ENCODE results near the gene TSC22D1.
A peak's percentile ranks its signal among the peaks of the same experiment; 100 is the strongest.
"Not testable (repeated sequence)": the region's sequence is repeated elsewhere in the genome, so short reads cannot be mapped to it uniquely, and the experiment has no call there.

Gene TSC22D1

DNA sequence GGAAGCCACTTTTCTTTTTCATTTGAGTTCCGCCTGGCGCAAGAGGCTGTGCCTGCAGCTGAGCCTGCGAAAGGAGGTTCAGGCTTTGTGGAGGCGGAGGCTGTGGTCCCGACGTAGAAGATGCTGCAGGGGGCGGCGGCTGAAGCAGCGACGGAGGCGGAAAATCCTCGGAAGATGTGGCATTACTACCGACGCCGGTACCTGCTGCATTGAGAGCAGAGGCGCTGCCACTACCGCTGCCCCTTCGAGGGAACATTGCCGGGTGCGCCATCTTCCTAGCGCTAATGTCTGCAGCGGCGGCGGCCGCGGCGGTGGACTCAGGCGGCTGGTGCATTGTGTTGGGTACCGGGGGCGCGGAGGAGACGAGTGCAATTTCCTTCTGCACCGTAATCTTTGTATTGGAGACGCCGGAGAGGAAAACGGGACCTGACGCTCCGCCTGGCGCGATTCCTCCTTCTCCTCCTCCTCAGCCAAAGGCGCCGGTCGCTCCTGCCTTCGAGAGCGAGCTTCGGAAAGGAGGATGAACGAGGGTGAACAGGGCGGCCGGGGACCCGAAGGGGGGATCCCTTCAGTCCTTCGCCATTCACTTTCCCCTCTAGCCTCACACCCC lies at the start of gene TSC22D1:
TSS of gene TSC22D1 (minus strand) at position 590 of the 610 bp plus-strand sequence. CDS start at position 334, 256 bp downstream.
- DNase-seq = peak; percentile 75

DNA sequence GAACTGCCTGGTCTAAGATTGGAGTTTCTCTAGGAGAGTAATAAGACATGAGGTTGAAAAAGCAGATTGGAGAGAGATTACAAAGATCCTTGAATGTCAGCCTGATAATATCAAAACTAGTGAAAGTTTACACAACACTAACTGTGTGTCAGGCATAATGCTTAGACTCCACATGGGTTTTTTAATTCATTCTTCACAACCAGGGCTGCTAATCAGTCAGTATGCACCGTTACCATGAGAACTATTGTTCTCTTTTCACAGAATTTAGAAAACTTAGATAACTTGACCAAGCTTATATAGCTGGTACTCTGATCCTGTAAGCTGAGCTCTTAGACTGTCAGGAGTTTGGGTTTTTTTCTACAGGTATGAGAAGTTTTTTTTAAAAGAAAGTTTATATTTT lies 46.6 kb upstream of the TSC22D1 start:
- no peak for DNase-seq

DNA sequence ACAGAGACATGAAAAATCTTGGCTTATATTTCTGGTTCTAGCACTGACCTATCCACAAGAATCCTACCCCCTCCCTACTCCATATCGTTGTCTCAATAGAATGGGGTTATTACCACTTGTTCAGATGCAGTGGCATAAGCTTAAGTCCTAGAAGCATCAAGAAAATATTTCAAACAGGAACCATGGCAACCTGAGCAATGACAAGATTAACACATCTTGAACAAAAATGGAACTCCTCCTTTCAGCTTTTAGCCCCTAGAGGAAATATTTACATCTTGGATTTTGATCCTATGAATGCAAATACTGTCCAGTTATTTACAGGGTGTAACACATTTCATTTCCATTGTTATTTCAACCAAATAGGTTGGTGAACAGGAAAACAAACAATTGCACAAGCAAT lies 46.1 kb upstream of the TSC22D1 start:
- DNase-seq = no peak

DNA sequence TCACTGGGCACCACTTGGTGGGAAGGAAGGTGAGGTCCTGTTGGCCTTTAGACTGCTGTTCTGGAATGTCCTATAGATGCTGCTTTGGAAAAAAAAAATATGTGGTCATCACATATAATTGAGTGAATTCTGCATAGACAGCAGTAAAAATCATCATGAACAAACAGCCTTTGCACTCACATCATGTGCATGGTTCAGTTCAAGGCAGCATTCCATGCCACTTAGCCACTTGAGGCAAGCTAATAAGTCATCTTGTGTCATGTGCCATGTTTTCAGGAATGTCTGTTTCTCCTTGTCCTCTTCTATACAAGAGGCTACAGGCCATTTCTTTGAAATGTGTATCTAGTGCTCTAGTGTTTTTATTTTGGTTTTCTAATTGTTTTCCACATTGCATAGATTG lies 43.9 kb upstream of the TSC22D1 start:
- no peak for DNase-seq

DNA sequence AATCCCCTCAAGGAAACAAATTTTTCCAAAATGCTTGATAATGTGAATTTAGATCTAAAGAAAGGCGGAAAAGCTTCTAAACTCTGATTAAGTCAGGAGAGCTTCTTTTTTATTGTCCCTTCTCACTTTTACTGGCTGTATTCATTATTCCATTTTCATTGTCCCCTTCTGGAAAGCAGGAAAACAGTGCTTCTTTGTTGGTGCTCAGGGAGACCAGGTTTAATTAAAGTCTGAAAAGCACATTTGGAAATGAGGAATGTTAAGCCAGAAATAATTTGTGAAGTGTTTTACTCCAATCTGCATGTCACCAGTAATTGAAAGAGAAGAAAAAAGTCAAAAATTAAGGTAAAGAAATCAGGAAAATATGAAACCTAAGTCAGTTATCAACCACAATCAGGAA lies 43.5 kb upstream of the TSC22D1 start:
- DNase-seq = no peak

DNA sequence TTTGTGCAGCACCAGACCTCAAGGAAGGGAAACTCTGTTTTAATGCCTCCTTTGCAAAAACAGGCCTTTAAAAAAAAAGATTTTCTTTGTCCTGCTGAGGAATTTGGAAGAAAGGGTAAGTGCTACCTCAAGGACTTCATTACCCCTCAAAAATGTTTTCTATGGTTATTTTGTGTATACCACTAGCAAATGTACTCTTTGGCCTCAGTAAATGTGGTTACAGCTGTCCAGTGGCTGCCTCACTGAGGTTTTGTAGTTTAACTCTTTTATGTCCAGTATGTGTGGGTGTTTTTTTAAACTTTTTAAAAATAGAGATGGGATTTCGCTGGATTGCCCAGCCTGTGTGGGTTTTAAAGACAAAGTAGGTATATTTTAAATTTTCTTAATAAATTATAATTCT lies 42.2 kb upstream of the TSC22D1 start:
- DNase-seq = no peak

DNA sequence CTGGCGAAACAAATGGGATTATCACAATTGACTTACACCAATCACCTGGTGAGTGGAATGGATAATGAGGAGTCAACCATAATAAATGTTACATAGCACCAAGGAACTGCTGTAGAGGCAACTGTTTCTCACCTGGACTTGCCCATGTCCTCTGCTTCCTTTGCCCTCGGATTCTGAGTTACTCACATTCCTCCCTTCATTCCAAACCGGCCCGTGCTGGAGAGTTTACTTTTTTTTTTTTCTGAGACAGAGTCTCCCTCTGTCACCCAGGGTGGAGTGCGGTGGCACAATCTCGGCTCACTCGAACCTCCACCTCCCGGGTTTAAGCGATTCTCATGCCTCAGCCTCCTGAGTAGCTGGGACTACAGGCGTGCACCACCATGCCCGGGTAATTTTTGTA lies 41.5 kb upstream of the TSC22D1 start:
- no peak for DNase-seq

DNA sequence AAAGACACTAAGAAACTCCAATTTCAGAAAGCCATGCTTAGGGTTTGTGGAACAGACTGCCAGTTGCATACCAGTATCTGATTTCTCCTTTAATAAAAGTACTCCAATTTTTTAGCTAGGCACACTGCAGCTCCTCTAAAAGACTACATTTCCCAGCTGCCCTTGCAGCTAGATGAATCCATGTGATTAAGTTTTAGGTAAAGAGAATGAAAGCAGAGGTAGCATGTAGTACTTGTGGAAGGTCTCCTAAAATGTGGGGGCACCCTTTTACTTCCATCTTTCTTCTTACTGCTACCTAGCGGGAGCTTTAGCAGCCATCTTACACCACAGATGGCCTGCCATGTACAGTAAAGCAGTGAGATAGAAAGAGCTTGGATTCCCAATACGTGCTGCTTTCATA lies 33.0 kb upstream of the TSC22D1 start:
- DNase-seq = no peak

DNA sequence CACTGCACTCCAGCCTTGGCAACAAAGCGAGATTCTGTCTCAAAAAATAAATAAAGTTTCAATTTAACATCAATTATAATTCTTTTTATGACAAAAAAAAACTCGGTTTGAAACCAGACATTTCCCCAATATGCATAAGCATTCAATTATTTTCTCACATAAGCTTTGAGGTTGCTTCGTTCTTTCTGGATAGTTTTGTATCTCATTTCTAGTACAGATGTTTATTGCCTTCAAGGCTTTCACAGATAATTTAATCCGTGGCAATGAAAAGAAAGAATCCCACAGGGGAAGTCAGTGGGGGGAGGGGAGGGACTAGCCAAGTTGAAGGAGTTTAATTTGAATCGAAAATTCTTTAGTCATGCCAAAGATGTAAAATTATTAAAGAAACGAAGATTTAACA lies 29.6 kb upstream of the TSC22D1 start:
- DNase-seq = no peak

DNA sequence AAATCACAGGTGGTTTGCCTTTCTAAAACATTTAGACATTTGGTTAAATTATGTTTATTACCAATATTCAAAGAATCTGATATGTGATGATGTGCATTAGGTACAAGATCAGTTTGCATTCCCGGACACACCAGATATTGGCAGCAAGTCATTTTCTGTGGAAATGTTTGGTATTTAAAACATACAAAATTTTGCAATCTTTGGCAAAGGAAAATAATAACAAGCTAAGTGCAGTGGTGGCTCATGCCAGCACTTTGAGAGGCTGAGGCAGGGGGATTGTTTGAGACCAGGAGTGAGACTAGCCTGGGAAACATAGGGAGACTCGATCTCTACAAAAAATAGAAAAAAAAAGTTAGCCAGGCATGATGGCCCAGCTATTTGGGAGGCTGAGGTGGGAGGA lies 29.1 kb upstream of the TSC22D1 start:
- no peak for DNase-seq

DNA sequence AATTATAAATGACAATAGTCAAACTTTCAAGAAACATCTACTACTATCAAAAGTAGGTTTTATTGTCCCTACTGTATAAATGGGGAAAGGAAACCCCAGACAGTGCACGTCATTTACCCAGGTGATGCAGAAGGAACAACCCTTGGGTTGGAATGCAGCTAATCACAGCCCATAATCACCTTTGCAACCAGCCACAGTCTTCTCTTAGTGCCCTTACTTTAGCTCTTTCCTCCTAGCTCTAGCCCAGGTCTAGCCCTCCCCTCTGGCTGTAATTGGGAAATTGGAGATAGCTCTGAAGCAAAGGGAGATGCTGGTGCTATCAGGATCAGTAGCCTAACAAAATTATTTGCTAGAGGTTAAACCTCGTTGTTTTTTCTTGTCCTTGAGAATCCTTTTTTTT lies 25.5 kb upstream of the TSC22D1 start:
- DNase-seq = no peak

DNA sequence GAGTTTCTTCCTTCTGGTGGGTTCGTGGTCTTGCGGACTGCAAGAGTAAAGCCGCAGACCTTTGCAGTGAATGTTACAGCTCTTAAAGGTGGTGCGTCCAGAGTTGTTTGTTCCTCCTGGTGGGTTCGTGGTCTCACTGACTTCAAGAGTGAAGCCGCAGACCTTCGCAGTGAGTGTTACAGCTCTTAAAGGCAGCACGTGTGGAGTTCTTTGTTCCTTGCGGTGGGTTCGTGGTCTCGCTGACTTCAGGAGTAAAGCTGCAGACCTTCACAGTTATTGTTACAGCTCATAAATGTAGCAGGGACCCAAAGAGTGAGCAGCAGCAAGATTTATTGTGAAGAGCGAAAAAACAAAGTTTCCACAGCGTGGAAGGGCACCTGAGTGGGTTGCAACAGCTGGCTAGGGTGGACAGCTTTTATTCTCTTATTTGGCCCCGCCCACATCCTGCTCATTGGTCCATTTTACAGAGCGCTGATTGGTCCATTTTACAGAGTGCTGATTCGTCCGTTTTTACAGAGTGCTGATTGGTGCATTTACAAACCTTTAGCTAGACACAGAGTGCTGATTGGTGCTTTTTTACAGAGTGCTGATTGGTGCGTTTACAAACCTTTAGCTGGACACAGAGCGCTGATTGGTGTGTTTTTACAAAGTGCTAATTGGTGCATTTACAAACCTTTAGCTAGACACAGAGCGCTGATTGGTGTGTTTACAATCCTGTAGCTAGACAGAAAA lies 17.9 kb upstream of the TSC22D1 start:
- not testable (repeated sequence) for DNase-seq

DNA sequence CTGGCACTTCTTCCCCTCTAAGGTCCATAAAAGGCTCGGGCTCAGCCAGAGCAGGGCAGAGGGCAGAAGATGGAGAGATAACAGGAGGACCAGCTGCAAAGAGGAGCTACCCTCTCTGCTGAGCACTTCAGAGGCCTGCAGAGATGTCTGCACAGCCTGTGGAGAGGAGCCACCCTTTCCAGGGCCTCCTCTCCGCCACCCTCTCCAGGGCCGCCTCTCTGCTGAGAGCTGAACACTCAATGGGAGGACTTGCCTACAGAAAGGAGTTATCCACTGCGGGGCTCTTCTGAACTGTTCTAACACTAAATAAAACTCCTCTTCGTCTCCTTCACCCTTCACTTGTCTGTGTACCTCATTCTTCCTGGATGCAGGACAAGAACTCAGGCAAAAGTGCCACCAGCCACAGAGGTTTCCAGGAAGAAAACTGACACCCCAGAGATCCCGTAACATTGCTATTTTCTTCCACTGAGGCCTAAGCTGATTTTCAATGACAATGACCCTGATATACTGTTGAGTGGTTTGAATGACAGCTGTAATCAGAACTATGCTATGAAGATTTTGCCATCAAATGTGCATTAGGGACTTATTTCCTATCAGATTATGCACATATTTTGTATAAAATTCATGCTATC lies 16.2 kb upstream of the TSC22D1 start:
- no peak for DNase-seq

DNA sequence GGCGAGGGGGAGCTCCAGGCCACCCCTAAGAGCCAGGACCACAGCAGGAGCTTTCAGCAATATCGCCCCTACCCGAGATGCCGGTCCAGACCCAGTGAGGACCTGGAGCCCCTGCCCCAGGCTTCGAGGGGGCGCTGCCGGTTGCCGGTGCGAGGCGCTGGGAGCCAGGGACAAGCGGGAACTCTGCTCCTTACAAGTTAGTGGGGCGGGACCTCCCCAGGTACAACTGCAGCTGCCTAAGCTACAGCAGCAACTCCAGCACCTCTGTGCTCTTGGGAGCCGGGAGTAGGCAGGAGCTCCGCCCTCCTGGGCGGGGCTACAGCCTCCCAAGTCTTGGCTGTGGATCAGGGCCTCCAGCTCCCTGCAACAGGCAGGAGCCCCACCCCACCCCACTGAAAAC lies 15.2 kb upstream of the TSC22D1 start:
- DNase-seq = no peak

DNA sequence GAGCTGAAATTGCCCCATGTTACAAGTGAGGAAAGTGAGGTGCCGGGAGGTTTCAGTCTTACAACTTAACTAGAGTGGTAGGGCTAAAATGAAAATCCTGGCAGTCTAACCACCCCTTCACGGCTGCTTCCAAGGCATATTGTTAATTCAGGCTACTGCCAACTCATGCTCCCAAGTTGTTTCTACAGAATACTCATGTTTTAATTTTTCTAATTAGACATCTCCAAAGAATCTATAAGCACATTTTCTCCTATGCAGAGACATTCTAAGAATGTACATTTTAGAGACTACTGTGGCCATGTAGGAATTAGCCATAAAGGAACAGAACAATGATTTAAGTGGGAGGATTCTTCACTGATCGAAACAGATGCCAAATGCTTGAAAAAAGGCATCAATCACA lies 7.0 kb upstream of the TSC22D1 start:
- DNase-seq = no peak

DNA sequence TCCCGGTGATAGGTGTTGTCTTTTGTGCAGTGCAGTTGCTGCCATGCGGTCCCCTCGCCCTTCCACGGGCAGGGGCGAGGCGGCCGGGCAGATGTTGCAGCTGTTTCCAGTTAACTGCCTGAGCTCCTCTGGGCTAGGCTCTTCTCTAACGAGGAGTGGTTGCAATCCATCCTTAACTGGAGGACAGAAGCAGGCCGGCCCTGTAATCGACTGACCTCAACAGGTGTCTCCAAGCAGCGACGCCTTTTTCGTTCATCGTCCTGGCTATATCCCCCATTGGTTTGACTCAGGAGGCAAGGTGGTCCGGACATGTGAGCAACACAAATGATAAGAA lies 1.9 kb upstream of the TSC22D1 start:
- DNase-seq = no peak

DNA sequence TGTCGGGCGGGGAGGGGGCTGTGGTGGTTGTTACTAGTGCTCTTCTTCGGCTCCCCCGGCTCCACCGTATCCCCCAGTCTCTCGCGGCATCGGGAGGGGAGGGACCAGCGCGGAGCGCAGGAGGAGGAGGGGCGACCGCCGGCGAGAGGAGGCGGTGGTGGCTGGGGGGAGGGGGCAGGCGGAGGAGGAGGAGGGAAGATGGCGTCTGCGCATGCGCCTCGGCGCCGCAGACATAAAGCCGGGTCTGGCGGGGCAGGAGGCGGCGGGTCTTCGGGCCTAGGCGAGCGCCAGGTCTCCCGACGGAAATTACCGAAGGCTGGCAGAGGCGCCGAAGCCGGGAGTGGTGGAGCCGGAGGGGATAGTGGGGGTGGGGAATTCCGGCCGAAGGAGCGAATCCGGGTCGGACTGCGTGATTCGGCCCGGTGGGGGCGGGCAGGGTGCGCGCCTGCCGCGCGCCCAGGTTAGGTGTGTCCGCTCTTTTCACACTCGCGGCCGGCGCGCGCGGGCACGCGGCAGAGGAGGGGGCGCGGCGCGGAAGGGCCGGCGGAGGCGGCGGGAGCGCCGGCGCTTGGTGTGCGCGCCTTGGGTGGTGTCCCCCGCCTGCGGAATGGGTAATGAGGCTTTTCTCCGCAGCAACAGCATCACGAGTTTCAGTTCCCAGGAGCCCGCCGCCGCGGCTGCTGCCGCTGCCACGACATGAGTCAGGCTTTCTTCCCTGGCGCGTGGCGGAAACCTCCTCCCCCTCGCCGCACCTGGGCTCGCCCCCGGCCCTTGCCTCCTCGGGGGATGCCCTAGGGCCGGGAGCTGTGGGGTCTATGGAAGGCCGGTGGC lies 1.3 kb upstream of the TSC22D1 start:
- peak; percentile 97 for DNase-seq

DNA sequence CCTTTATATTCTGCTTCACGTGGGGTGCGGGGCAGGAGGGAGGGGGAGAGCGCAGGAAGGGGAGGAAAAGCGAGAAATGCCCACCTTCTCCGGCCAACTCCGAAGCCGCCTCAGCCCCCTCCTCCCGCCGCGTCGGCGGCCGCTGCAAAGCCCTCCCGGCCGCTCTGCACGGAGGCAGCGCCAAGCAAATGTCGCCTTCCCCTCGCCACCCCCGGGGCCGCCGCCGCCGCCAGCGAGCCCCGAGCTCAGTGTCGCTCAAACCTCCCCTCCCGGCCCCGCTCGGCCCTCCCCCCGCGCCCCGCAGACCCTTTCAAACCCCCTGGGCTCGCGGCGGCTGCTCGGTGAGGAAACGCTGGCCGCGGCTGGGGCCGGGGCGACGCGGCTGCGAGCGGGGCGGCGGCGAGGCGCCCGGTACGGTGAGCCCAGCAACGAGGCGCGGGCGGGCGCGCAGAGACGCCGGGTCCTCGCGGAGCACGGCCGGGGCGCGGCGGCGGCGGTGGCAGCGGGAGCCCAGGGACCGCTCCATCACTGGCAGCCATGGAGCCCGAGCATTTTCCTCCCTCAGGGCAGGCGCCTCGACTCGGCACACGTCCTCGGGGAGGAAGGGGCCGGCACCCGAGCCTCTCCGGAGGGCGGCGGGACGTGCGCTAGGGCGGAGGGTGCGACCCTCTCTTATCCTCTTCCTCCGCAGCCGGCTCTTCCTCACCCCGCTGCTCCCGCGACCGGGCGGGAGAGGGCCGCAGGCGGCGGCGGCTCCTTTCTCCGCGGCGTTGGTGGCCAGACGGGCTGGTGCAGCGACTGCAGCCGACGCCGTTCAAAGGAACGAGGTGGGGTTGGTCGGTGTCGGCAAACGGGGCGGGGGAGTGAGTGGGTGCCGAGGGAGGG lies 463 bp upstream of the TSC22D1 start:
- DNase-seq = peak; percentile 48

DNA sequence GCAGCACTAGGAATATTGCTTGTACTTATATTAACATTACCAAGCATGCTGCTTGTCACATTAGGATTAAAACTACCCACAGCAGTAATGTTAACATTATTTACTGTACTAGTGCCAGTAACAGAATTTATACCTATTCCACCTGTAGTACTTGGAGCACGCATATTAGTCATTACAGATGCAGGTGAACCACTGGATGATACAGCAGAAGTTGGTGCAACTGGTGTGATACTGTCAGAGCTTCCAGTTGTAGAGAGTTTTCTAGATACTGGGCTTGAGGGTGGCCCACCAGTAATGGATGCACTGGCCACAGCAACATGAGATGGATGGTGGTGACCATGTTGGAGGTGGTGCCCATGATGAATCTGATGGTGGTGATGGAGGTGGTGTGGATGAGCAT lies 1.1 kb downstream of the TSC22D1 start:
- DNase-seq = no peak

DNA sequence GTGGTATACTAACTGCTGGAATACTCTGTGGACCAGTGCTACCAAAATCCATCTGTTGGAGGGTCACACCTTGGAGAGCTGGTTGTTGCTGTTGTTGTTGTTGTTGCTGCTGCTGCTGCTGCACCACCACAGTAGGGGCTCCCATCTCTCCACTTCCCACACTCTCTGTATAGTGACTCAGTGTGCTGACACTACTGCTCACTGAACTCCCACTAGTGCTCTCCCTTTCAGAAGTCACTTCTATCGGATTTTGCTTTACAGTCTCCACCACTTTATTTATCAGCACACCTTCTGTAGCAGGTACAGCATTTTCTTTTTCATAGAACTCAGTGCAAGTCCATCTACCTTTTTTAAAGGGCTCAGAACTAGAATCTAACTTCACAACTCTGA lies 1.7 kb downstream of the TSC22D1 start:
- DNase-seq = no peak

DNA sequence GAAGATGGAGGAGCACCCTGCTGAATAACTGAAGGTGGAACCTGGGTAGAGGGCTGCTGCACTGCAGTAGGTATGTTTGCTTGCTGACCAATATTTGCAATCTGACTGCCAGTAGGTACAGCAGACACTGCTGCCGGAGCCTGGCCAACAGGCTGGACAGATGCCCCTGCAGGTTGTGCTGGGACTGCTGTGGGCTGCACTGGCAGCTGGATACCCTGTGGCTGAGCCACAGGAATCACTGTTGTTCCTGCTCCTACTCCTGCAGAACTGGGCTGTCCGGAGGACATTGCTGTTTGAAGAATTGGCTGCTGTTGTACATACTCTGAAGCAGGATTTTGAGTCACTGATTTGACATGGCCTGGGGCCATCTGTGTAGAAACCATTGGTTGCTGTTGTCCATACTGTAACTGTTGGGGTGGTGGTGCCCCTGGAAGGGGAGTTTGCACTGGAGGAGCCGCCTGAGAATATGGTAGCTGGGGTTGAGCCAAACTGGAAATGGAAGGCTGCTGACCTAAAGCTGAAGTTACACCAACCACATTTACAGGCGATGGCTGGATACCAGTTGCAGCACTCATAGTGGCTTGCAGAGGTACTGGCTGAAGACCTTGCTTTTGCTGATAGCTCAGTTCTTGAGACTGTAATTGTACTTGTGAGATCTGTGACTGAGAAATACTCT lies 2.2 kb downstream of the TSC22D1 start:
- DNase-seq = no peak

DNA sequence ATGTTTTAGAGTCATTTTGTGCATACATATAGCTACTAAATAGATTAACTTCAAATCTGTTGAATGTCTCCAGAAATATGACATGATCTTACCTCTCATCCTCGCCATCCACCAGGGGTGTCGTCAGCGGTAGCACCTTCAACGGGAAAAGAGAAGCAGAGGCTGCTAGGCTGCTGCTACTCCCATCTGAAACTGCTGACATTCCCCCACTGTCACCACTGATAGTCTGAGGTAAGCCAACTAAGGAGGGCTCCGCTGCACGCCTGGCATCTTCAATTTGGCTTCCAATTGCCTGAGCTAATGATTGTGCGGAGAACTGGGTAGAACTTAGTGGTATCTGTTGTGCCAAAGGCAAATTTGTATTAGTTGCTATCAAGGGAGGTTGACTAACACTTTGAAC lies 3.1 kb downstream of the TSC22D1 start:
- DNase-seq = no peak

All from activated CD8-positive, alpha-beta memory T cell treated with anti-CD3 and anti-CD28 coated beads, Interleukin-2, amount 50 U/mL, for 4 hours (primary cell).